ENCODE data around the gene RERG.

- no peak for TF ChIP-seq ZBTB7A (tag by site-specific recombination; IDR thresholded peaks at IDR 0.05; ENCODE audit: low read depth)
- TF ChIP-seq CTCF (tag by site-specific recombination; IDR thresholded peaks at IDR 0.05) = no peak
- no peak for TF ChIP-seq ZNF791 (tag by site-specific recombination; IDR thresholded peaks at IDR 0.05)
- no peak for TF ChIP-seq YY1 (tag by site-specific recombination; IDR thresholded peaks at IDR 0.05)
Measured at GRCh38 chr12:15142711-15143110, 78.5 kb downstream of the RERG start.

Measured in HEK293 (cell line).